Measurements from ENCODE around the gene OSBPL9. TPM values are rescaled to one million over a fixed set of nuclear protein-coding genes. Genes with fewer than 3 reads are reported as not detected.

OSBPL9 gene
- total and polyA plus RNA-seq, 9 of the 15 experiments (the other 6 are each of a cell fraction or from before 2014, with no cell fraction given) = 43.9 to 217 (median 170) TPM

GRCh38 chr1:51752073-51752948, 135.4 kb downstream of the OSBPL9 start (continued):
- no peak for TF ChIP-seq THAP12 (CRISPR knock-in tag; IDR thresholded peaks at IDR 0.05)
- TF ChIP-seq MGA (IDR thresholded peaks at IDR 0.05) = peak; percentile 52
- TF ChIP-seq VEZF1 (CRISPR knock-in tag; IDR thresholded peaks at IDR 0.05) = 0 out of 2 replicates have a peak, but pooled peaks have one; percentile 11
- TF ChIP-seq SRSF3 (IDR thresholded peaks at IDR 0.05; ENCODE audit: insufficient read depth, low read length) = no peak
- no peak for TF ChIP-seq FOXJ2 (tag; IDR thresholded peaks at IDR 0.05)
- TF ChIP-seq ZBTB17 (CRISPR knock-in tag; IDR thresholded peaks at IDR 0.05) = no peak
- TF ChIP-seq IRF1 (CRISPR knock-in tag; IDR thresholded peaks at IDR 0.05; ENCODE audit: borderline replicate concordance) = no peak
- no peak for TF ChIP-seq FOS (IDR thresholded peaks at IDR 0.05; ENCODE audit: extremely low read depth, insufficient read length)
